ENCODE measurements around the gene FOXD2.

DNA sequence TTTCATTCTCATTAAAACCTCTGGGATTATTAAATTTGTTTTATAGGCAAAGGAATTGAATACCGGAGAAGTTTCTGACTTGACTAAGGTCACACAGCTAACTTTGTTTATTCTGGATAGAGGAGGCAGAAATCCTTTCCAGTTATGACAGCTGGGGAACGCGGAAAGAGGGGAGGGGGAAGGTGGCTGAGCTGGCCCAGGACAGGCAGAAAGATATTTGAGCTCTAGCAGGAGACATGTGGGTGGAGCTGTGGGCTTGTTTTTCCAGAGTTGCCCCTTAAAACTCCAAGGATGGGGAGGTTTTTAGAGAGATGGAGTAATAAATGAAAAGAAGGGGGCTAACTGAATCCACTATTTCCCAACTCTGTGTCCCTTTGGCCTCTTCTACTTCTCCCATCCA is 27.8 kb downstream of the FOXD2 start:
- TF ChIP-seq EP300 (IDR thresholded peaks at IDR 0.05; ENCODE audit: borderline replicate concordance in 1 of 2, low read depth in 1 of 2, low read length in 1 of 2) (no peak), JUND (IDR thresholded peaks at IDR 0.05) (no peak), RFX5 (IDR thresholded peaks at IDR 0.05; ENCODE audit: low read length) (no peak), RAD21 (IDR thresholded peaks at IDR 0.05; ENCODE audit: low read length) (no peak), POLR2AphosphoS5 (IDR thresholded peaks at IDR 0.05; ENCODE audit: low read depth, low read length) (no peak), TAF1 (IDR thresholded peaks at IDR 0.05; ENCODE audit: borderline replicate concordance, low read depth, low read length) (no peak), GABPA (IDR thresholded peaks at IDR 0.05; ENCODE audit: low read depth) (no peak), SMC3 (IDR thresholded peaks at IDR 0.05; ENCODE audit: low read depth, low read length) (no peak), TEAD4 (IDR thresholded peaks at IDR 0.05; ENCODE audit: borderline replicate concordance, insufficient read depth) (no peak), NRF1 (IDR thresholded peaks at IDR 0.05; ENCODE audit: low read depth, low read length) (no peak)
- TF ChIP-seq, protein P1, sequence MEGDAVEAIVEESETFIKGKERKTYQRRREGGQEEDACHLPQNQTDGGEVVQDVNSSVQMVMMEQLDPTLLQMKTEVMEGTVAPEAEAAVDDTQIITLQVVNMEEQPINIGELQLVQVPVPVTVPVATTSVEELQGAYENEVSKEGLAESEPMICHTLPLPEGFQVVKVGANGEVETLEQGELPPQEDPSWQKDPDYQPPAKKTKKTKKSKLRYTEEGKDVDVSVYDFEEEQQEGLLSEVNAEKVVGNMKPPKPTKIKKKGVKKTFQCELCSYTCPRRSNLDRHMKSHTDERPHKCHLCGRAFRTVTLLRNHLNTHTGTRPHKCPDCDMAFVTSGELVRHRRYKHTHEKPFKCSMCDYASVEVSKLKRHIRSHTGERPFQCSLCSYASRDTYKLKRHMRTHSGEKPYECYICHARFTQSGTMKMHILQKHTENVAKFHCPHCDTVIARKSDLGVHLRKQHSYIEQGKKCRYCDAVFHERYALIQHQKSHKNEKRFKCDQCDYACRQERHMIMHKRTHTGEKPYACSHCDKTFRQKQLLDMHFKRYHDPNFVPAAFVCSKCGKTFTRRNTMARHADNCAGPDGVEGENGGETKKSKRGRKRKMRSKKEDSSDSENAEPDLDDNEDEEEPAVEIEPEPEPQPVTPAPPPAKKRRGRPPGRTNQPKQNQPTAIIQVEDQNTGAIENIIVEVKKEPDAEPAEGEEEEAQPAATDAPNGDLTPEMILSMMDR (IDR thresholded peaks at IDR 0.05), result no peak
- TF ChIP-seq, protein P2, sequence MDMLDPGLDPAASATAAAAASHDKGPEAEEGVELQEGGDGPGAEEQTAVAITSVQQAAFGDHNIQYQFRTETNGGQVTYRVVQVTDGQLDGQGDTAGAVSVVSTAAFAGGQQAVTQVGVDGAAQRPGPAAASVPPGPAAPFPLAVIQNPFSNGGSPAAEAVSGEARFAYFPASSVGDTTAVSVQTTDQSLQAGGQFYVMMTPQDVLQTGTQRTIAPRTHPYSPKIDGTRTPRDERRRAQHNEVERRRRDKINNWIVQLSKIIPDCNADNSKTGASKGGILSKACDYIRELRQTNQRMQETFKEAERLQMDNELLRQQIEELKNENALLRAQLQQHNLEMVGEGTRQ (IDR thresholded peaks at IDR 0.05; ENCODE audit: borderline replicate concordance, low read depth, low read length), result no peak
